KMS-11 (cell line): Measurements from ENCODE around the gene APBA2.

ENCODE experiments used
- H2AFZ ChIP-seq: fragments of 200-600 bp; sonication (generic); 2 replicates; pipeline ENCODE4 v1.6.1; 2016; ENCODE audit warnings: antibody characterized with exemption, mixed run types, low read depth
- H3K27ac ChIP-seq: fragments of 200-600 bp; sonication (generic); 2 replicates; pipeline ENCODE4 v1.6.1; 2016; ENCODE audit warnings: mild to moderate bottlenecking, mixed run types
- H3K27me3 ChIP-seq: fragments of 200-600 bp; sonication (generic); 2 replicates; pipeline ENCODE4 v1.6.1; 2017; ENCODE audit warnings: mild to moderate bottlenecking, low read depth, mixed run types, moderate library complexity; ENCODE audit not compliant: insufficient read depth
- H3K36me3 ChIP-seq: fragments of 200-600 bp; sonication (generic); 2 replicates; pipeline ENCODE4 v1.6.1; 2017; ENCODE audit warnings: mild to moderate bottlenecking, mixed run types; ENCODE audit not compliant: insufficient read depth
- H3K4me1 ChIP-seq: fragments of 200-600 bp; sonication (generic); 2 replicates; pipeline ENCODE4 v1.6.1; 2016; ENCODE audit warnings: mild to moderate bottlenecking, low read depth, mixed run types; ENCODE audit not compliant: poor library complexity, severe bottlenecking
- H3K4me2 ChIP-seq: fragments of 200-600 bp; sonication (generic); 2 replicates; pipeline ENCODE4 v1.7.0; 2016; ENCODE audit warnings: mild to moderate bottlenecking, mixed run types
- H3K4me3 ChIP-seq: fragments of 200-600 bp; sonication (generic); IDR thresholded peaks from 2 replicates; pipeline ENCODE4 v1.6.1; 2017; ENCODE audit warnings: low read depth, low read length, mixed read lengths; ENCODE audit not compliant: insufficient read depth
- H3K79me2 ChIP-seq: fragments of 200-600 bp; sonication (generic); 2 replicates; pipeline ENCODE4 v1.6.1; 2016; ENCODE audit warnings: low read depth, mixed run types; ENCODE audit not compliant: insufficient read depth
- H3K9ac ChIP-seq: fragments of 200-600 bp; sonication (generic); 2 replicates; pipeline ENCODE4 v1.6.1; 2016; ENCODE audit warnings: mild to moderate bottlenecking, mixed run types
- H4K20me1 ChIP-seq: fragments of 200-600 bp; sonication (generic); 2 replicates; pipeline ENCODE4 v1.6.1; 2016; ENCODE audit warnings: mild to moderate bottlenecking, mixed run types; ENCODE audit not compliant: insufficient read depth
- TF ChIP-seq, protein P1 (sequence below): fragments of 200-600 bp; sonication (generic); conservative IDR thresholded peaks from 2 replicates; pipeline ENCODE4 v1.6.1; 2017; ENCODE audit warnings: low read depth, mild to moderate bottlenecking, antibody characterized with exemption, low read length, moderate library complexity, mixed read lengths

Gene APBA2

DNA sequence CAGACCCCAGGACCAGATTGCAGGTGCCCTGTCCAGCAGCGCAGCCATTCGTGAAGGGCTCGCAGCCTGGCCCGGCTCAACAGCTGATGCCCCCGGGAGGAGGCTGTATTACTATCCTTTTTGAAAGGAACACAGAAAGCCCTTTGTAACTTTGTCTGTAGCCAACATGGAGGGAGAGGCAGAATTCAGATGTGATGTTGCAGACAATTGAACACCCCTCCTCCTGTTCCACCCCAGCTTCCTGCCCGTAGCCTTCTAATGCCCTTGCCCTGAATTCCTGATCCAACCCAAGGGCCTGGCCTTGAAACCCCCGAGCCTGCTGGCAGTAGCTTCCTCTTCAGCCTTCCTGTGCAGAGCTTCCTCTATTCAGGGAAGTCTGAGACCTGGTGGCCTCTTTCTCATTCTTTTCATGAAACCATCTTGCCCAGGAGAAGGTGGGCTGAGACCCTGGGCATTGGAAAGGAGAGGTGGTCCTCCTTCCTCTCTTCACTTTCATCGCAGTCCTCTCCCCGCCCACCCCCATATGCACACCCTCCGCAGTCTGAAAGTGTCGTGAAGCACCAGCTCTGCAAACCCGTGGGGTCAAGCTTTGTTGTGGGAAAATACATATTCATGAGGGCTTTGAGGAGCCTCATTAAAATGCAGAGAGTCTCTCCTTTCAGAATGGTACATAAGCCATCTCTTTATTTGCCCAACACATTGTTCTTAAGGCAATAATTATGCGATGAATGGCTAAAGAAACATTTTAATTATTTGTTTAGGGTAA lies 109.2 kb downstream of the APBA2 start:
- TF ChIP-seq, protein P1, sequence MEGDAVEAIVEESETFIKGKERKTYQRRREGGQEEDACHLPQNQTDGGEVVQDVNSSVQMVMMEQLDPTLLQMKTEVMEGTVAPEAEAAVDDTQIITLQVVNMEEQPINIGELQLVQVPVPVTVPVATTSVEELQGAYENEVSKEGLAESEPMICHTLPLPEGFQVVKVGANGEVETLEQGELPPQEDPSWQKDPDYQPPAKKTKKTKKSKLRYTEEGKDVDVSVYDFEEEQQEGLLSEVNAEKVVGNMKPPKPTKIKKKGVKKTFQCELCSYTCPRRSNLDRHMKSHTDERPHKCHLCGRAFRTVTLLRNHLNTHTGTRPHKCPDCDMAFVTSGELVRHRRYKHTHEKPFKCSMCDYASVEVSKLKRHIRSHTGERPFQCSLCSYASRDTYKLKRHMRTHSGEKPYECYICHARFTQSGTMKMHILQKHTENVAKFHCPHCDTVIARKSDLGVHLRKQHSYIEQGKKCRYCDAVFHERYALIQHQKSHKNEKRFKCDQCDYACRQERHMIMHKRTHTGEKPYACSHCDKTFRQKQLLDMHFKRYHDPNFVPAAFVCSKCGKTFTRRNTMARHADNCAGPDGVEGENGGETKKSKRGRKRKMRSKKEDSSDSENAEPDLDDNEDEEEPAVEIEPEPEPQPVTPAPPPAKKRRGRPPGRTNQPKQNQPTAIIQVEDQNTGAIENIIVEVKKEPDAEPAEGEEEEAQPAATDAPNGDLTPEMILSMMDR = no peak
- H3K9ac ChIP-seq = no peak overlapping the region

DNA sequence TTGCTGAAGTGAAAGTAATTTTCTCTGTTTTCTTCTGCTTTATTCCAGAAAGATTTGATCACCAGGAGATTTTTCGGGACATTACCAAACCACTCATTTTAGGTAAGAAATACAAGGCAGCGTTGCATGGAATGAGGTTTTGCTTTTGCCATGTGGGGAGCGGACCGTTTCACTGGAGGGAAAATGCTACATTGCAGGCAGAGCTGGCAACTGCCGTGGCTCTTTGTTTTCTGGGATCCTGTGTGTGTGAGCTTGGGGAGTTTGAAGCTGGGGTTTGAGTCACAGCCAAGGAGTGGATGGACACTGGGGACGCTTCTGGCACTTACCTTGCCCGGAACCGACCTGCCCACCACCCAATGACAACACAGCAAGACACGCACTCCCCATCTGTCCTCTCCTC lies 109.9 kb downstream of the APBA2 start:
- TF ChIP-seq, protein P1 = no peak
- H3K79me2 ChIP-seq = no peaks in the 10 kb centered on the region
- no peaks in the 10 kb centered on the region for H3K4me1 ChIP-seq
- no peak overlapping the region for H3K4me2 ChIP-seq
- no peaks in the 10 kb centered on the region for H3K36me3 ChIP-seq
- no peaks in the 10 kb centered on the region for H3K27me3 ChIP-seq
- no peak overlapping the region for H3K9ac ChIP-seq
- no peak overlapping the region for H3K27ac ChIP-seq
- H3K4me3 ChIP-seq = no peak overlapping the region
- H2AFZ ChIP-seq = no peak overlapping the region
- no peaks in the 10 kb centered on the region for H4K20me1 ChIP-seq

More for the DNA sequence above, 109.2 kb downstream of the APBA2 start:
- no peaks in the 10 kb centered on the region for H3K79me2 ChIP-seq
- no peaks in the 10 kb centered on the region for H3K4me1 ChIP-seq
- H3K4me2 ChIP-seq = no peak overlapping the region
- H4K20me1 ChIP-seq = no peaks in the 10 kb centered on the region
- no peak overlapping the region for H2AFZ ChIP-seq
- H3K4me3 ChIP-seq = no peak overlapping the region
- H3K36me3 ChIP-seq = no peaks in the 10 kb centered on the region
- H3K27me3 ChIP-seq = no peaks in the 10 kb centered on the region
- H3K27ac ChIP-seq = no peak overlapping the region

DNA sequence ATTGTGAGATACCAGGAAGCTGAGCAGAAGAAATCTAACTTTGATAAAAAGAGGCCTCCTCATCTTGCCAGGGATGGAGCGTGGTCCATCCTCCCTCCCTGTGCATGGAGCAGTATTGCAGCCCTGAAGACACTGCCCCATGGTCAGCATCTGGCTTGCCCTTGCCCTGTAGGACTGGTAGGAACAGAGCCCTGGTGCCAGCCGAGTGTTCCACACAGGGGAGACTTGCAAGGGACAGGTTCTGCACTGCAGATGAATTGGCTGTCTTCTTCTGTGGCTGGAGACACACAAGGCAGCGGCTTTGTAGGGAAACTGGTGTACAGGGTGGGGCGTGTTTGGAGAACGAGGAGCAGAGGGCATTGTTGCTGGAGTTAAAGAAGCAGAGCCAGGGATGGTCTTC lies 110.5 kb downstream of the APBA2 start:
- Histone ChIP-seq H4K20me1 (no peaks in the 10 kb centered on the region), H3K4me1 (no peaks in the 10 kb centered on the region), H3K36me3 (no peaks in the 10 kb centered on the region), H3K79me2 (no peaks in the 10 kb centered on the region), H3K4me2 (no peak overlapping the region), H3K27ac (no peak overlapping the region), H3K9ac (no peak overlapping the region), H2AFZ (no peak overlapping the region), H3K4me3 (no peak overlapping the region), H3K27me3 (no peaks in the 10 kb centered on the region)
- TF ChIP-seq, protein P1 = no peak

DNA sequence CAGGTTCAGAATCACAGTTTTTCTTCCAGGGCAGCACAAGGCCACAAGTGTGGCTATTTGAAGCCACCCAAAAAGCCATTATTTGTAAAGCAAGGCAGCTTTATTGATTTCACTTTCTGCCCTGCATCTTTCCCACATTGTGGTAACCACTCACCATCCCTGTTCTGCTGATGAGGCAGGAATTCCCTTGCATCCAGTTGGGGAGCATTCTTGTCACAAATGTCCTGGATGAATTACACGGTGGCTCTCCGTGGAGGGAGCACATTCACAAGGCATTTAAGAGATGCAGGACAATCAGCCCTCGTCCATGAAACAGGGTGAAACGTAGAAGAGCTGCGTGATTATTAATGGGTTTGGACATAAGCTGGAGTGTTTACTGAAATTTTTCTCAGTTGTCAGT lies 111.2 kb downstream of the APBA2 start:
- H3K4me3 ChIP-seq = no peak overlapping the region
- H2AFZ ChIP-seq = no peak overlapping the region
- H3K79me2 ChIP-seq = no peaks in the 10 kb centered on the region
- no peaks in the 10 kb centered on the region for H3K27me3 ChIP-seq
- H3K27ac ChIP-seq = no peak overlapping the region
- H3K4me1 ChIP-seq = no peaks in the 10 kb centered on the region
- H3K4me2 ChIP-seq = no peak overlapping the region
- no peak overlapping the region for H3K9ac ChIP-seq
- no peaks in the 10 kb centered on the region for H3K36me3 ChIP-seq
- no peaks in the 10 kb centered on the region for H4K20me1 ChIP-seq
- TF ChIP-seq, protein P1 = no peak
